HEK293 (cell line): Measurements from ENCODE around the gene TTC33.
"Not testable (repeated sequence)": the region's sequence is repeated elsewhere in the genome, so short reads cannot be mapped to it uniquely, and the experiment has no call there.

Source experiments
- CTCF ChIA-PET: fragments of 350-600 bp; formaldehyde crosslinking; extraction: SDS; loops from one replicate; lab custom pipeline; 2021; ENCODE audit warnings: antibody characterized with exemption; lab: Yijun Ruan, JAX
- POLR2A ChIA-PET: fragments of 300-600 bp; formaldehyde crosslinking; extraction: SDS; loops from one replicate; lab custom pipeline; 2020; ENCODE audit warnings: antibody characterized with exemption, inconsistent platforms; lab: Yijun Ruan, JAX
- H3K27ac ChIP-seq: fragments of 200-500 bp; sonication (Bioruptor generic); 2 replicates; pipeline ENCODE4 v1.5.1; 2014; ENCODE audit warnings: low read depth, low read length, control low read depth, inconsistent platforms; ENCODE audit errors: extremely low read depth
- H3K36me3 ChIP-seq, 2 experiments: fragments of 200-500 bp in 1 of 2; sonication (Bioruptor generic) in 1 of 2; 1 replicate in 1 of 2; 2 replicates in 1 of 2; pipeline ENCODE4 v1.5.1; 2014 to 2017; ENCODE audit warnings: inconsistent platforms in 2 of 2, low read length in 2 of 2; ENCODE audit not compliant: control insufficient read depth in 2 of 2, insufficient read depth in 1 of 2
- H3K4me1 ChIP-seq: fragments of 200-500 bp; sonication (Bioruptor generic); 2 replicates; pipeline ENCODE4 v1.5.1; 2014; ENCODE audit warnings: mild to moderate bottlenecking, low read length, inconsistent platforms; ENCODE audit not compliant: control insufficient read depth, insufficient read depth
- H3K4me3 ChIP-seq: 2 replicates; pipeline ENCODE4 v1.5.1; 2011; ENCODE audit warnings: low read depth, mild to moderate bottlenecking, control low read depth, low read length, moderate library complexity
- H3K9me3 ChIP-seq: fragments of 200-500 bp; sonication (Bioruptor generic); 2 replicates; pipeline ENCODE4 v1.5.1; 2014; ENCODE audit warnings: low read depth, low read length, inconsistent platforms; ENCODE audit not compliant: control insufficient read depth, insufficient read depth
- KLF16 ChIP-seq: fragments of 450-650 bp; formaldehyde crosslinking; IDR thresholded peaks from 2 replicates; pipeline ENCODE4 v1.5.1; 2017; ENCODE audit warnings: missing biosample characterization, missing genetic modification characterization
- KLF8 ChIP-seq: fragments of 450-650 bp; formaldehyde crosslinking; IDR thresholded peaks from 2 replicates; pipeline ENCODE4 v1.5.1; 2016; ENCODE audit warnings: missing biosample characterization, missing genetic modification characterization
- TCF7L2 ChIP-seq: IDR thresholded peaks from 2 replicates; pipeline ENCODE4 v1.6.1; 2011; ENCODE audit warnings: low read depth, mild to moderate bottlenecking, inconsistent platforms, low read length, moderate library complexity, borderline replicate concordance
- YY1 ChIP-seq: fragments of 450-650 bp; formaldehyde crosslinking; IDR thresholded peaks from 2 replicates; pipeline ENCODE4 v1.5.1; 2018; ENCODE audit warnings: missing biosample characterization, missing genetic modification characterization
- ZBTB1 ChIP-seq: fragments of 450-650 bp; formaldehyde crosslinking; IDR thresholded peaks from 2 replicates; pipeline ENCODE4 v1.5.1; 2016; ENCODE audit warnings: missing biosample characterization, missing genetic modification characterization
- ZBTB11 ChIP-seq: fragments of 450-650 bp; formaldehyde crosslinking; conservative IDR thresholded peaks from 2 replicates; pipeline ENCODE4 v1.5.1; 2016; ENCODE audit warnings: low read depth, missing biosample characterization, missing genetic modification characterization
- ZBTB44 ChIP-seq: fragments of 450-650 bp; IDR thresholded peaks from 2 replicates; pipeline ENCODE4 v1.5.1; 2018; ENCODE audit warnings: missing biosample characterization, mild to moderate bottlenecking, missing genetic modification characterization
- ZIC2 ChIP-seq: fragments of 450-650 bp; formaldehyde crosslinking; IDR thresholded peaks from 2 replicates; pipeline ENCODE4 v1.5.1; 2016; ENCODE audit warnings: missing biosample characterization, missing genetic modification characterization
- ZNF302 ChIP-seq: fragments of 450-650 bp; formaldehyde crosslinking; IDR thresholded peaks from 2 replicates; pipeline ENCODE4 v1.5.1; 2016; ENCODE audit warnings: missing biosample characterization, missing genetic modification characterization, low read depth
- ZNF311 ChIP-seq: fragments of 450-650 bp; formaldehyde crosslinking; IDR thresholded peaks from 2 replicates; pipeline ENCODE4 v1.5.1; 2017; ENCODE audit warnings: missing biosample characterization, missing genetic modification characterization, borderline replicate concordance
- ZNF341 ChIP-seq: fragments of 450-650 bp; formaldehyde crosslinking; IDR thresholded peaks from 2 replicates; pipeline ENCODE4; 2016; ENCODE audit warnings: low read depth, missing biosample characterization, missing genetic modification characterization
- ZNF549 ChIP-seq: fragments of 450-650 bp; IDR thresholded peaks from 2 replicates; pipeline ENCODE4 v1.5.1; 2018; ENCODE audit warnings: missing biosample characterization, missing genetic modification characterization, mild to moderate bottlenecking, inconsistent platforms, moderate library complexity
- ZNF561 ChIP-seq: fragments of 450-650 bp; IDR thresholded peaks from 2 replicates; pipeline ENCODE4 v1.5.1; 2018; ENCODE audit warnings: missing biosample characterization, missing genetic modification characterization, borderline replicate concordance
- ZNF626 ChIP-seq: fragments of 450-650 bp; sonication (Bioruptor Pico); formaldehyde crosslinking; IDR thresholded peaks from 2 replicates; pipeline ENCODE4 v1.5.1; 2018; ENCODE audit warnings: missing biosample characterization, missing genetic modification characterization, inconsistent platforms
- ZNF654 ChIP-seq: fragments of 450-650 bp; formaldehyde crosslinking; IDR thresholded peaks from 2 replicates; pipeline ENCODE4 v1.5.1; 2016; ENCODE audit warnings: low read depth, missing biosample characterization, missing genetic modification characterization
- ZNF785 ChIP-seq: fragments of 450-650 bp; formaldehyde crosslinking; IDR thresholded peaks from 2 replicates; pipeline ENCODE4 v1.5.1; 2016; ENCODE audit warnings: missing biosample characterization, missing genetic modification characterization
- TF ChIP-seq, protein P1 (sequence below): fragments of 450-650 bp; formaldehyde crosslinking; IDR thresholded peaks from 2 replicates; pipeline ENCODE4; 2016; ENCODE audit warnings: missing biosample characterization, missing genetic modification characterization
- TF ChIP-seq, protein P2 (sequence below): fragments of 450-650 bp; formaldehyde crosslinking; IDR thresholded peaks from 2 replicates; pipeline ENCODE4 v1.5.1; 2016; ENCODE audit warnings: missing biosample characterization, missing genetic modification characterization
- TF ChIP-seq, protein P3 (sequence below): fragments of 450-650 bp; formaldehyde crosslinking; IDR thresholded peaks from 2 replicates; pipeline ENCODE4 v1.5.1; 2016; ENCODE audit warnings: missing biosample characterization, missing genetic modification characterization

The TTC33 gene

DNA sequence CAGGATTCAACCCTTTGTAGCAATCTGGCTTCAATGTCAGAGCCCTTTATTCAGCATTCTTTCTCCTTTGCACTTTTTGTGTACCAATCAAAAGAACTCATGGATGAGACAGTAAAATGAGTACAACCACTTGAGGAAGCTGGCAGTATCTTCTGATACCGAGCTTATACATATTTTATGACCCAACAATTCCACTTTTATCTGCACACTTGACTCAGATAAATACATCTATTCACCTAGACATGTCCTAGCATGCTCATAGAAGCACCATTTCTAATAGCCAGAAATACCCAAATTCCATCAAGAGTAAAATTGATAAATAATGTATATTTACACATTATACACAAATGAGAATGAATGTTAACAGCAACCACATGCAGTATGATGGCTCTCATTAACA, 187.2 kb downstream of the TTC33 start (continued):
- TF ChIP-seq ZNF626 (tag by site-specific recombination), result no peak
- TF ChIP-seq, all 188 proteins: peak for 0

DNA sequence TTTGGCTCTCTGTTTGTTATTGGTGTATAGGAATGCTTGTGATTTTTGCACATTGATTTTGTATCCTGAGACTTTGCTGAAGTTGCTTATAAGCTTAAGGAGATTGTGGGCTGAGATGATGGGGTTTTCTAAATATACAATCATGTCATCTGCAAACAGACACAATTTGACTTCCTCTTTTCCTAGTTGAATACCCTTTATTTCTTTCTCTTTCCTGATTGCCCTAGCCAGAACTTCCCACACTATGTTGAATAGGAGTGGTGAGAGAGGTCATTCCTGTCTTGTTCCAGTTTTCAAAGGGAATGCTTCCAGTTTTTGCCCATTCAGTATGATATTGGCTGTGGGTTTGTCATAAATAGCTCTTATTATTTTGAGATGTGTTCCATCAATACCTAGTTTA, 192.6 kb downstream of the TTC33 start:
- H3K36me3 ChIP-seq, H3K9me3 ChIP-seq, H3K4me1 ChIP-seq, CTCF ChIA-PET, H3K4me3 ChIP-seq, H3K27ac ChIP-seq, POLR2A ChIA-PET: not testable (repeated sequence)

- ChIA-PET CTCF (no interaction called here), POLR2A (no interaction called here)
- no peak overlapping the region for H3K27ac ChIP-seq
Observed at GRCh38 chr5:40560474-40561110, 195.2 kb downstream of the TTC33 start.

DNA sequence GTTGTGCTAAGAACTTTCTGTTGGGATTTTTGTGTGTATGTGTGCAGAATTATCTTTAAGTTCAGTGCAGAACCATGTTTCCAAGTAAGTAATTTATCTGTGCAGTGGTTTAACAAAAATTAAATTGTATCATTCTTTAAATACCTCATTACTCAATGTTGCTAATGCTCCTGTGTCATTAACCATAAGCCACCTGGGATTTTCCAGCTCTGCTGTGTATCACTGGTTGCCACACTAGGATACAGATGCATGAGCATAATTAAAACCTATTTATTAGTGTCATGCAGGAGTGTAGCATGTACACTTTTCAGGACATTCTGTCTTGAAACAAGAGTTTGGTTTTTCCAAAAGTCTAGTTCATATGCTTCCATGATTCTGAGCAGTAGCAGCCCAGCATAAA, 196.5 kb downstream of the TTC33 start:
- H3K4me3 ChIP-seq, result no peak overlapping the region
- H3K9me3 ChIP-seq, result no peaks in the 10 kb centered on the region
- no peak overlapping the region for H3K27ac ChIP-seq
- H3K4me1 ChIP-seq, result no peaks in the 10 kb centered on the region
- CTCF ChIA-PET, result no interaction called here
- POLR2A ChIA-PET, result no interaction called here
- no peaks in the 10 kb centered on the region for H3K36me3 ChIP-seq
- TF ChIP-seq KLF16, result no peak
- TF ChIP-seq, protein P1, sequence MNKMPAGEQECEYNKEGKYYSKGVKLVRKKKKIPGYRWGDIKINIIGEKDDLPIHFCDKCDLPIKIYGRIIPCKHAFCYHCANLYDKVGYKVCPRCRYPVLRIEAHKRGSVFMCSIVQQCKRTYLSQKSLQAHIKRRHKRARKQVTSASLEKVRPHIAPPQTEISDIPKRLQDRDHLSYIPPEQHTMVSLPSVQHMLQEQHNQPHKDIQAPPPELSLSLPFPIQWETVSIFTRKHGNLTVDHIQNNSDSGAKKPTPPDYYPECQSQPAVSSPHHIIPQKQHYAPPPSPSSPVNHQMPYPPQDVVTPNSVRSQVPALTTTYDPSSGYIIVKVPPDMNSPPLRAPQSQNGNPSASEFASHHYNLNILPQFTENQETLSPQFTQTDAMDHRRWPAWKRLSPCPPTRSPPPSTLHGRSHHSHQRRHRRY (tag by site-specific recombination), result no peak
- no peak for TF ChIP-seq ZNF341 (tag by site-specific recombination)
- no peak for TF ChIP-seq YY1 (tag by site-specific recombination)
- TF ChIP-seq ZBTB1 (tag by site-specific recombination), result no peak
- no peak for TF ChIP-seq ZNF311 (tag by site-specific recombination)
- no peak for TF ChIP-seq ZNF785 (tag by site-specific recombination)
- TF ChIP-seq ZBTB11 (tag by site-specific recombination), result no peak
- no peak for TF ChIP-seq ZBTB44 (tag by site-specific recombination)
- no peak for TF ChIP-seq ZNF302 (tag by site-specific recombination)

More at GRCh38 chr5:40560474-40561110, 195.2 kb downstream of the TTC33 start:
- Histone ChIP-seq H3K4me1 (no peaks in the 10 kb centered on the region), H3K9me3 (no peaks in the 10 kb centered on the region), H3K36me3 (no peaks in the 10 kb centered on the region), H3K4me3 (no peak overlapping the region)
- TF ChIP-seq ZNF549 (tag by site-specific recombination) (no peak), KLF8 (tag by site-specific recombination) (no peak), ZIC2 (tag by site-specific recombination) (no peak), TCF7L2 (no peak), ZNF654 (tag by site-specific recombination) (no peak), ZNF561 (no peak)
- TF ChIP-seq, protein P2, sequence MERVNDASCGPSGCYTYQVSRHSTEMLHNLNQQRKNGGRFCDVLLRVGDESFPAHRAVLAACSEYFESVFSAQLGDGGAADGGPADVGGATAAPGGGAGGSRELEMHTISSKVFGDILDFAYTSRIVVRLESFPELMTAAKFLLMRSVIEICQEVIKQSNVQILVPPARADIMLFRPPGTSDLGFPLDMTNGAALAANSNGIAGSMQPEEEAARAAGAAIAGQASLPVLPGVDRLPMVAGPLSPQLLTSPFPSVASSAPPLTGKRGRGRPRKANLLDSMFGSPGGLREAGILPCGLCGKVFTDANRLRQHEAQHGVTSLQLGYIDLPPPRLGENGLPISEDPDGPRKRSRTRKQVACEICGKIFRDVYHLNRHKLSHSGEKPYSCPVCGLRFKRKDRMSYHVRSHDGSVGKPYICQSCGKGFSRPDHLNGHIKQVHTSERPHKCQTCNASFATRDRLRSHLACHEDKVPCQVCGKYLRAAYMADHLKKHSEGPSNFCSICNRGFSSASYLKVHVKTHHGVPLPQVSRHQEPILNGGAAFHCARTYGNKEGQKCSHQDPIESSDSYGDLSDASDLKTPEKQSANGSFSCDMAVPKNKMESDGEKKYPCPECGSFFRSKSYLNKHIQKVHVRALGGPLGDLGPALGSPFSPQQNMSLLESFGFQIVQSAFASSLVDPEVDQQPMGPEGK (tag by site-specific recombination), result no peak
- TF ChIP-seq, protein P3, sequence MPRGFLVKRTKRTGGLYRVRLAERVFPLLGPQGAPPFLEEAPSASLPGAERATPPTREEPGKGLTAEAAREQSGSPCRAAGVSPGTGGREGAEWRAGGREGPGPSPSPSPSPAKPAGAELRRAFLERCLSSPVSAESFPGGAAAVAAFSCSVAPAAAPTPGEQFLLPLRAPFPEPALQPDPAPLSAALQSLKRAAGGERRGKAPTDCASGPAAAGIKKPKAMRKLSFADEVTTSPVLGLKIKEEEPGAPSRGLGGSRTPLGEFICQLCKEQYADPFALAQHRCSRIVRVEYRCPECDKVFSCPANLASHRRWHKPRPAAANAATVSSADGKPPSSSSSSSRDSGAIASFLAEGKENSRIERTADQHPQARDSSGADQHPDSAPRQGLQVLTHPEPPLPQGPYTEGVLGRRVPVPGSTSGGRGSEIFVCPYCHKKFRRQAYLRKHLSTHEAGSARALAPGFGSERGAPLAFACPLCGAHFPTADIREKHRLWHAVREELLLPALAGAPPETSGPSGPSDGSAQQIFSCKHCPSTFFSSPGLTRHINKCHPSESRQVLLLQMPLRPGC, result no peak
- TF ChIP-seq, protein P1 (tag by site-specific recombination), result no peak
